ENCODE results near the gene PTTG2.
"Not testable (repeated sequence)": the region's sequence is repeated elsewhere in the genome, so short reads cannot be mapped to it uniquely, and the experiment has no call there.

The PTTG2 gene

GRCh38 chr4:37971202-37971601 is 11.0 kb downstream of the PTTG2 start:
- H3K9me3 ChIP-seq (ENCODE audit: insufficient read depth, low read depth, low read length) = 0 out of 2 replicates have a peak, but pooled peaks cover 6% of the 10 kb centered on the region
- H3K4me3 ChIP-seq (ENCODE audit: low read length, poor library complexity, severe bottlenecking) = no peak overlapping the region
- no peaks in the 10 kb centered on the region for H3K27me3 ChIP-seq (ENCODE audit: insufficient read depth, low read length, poor library complexity, severe bottlenecking)
- no peak overlapping the region for H3K9ac ChIP-seq (ENCODE audit: low read depth, low read length, poor library complexity, severe bottlenecking)
- H3K4me1 ChIP-seq (ENCODE audit: insufficient read depth, low read length, poor library complexity, severe bottlenecking) = no peaks in the 10 kb centered on the region
- H3F3A ChIP-seq (ENCODE audit: low read depth) = no peaks in the 10 kb centered on the region; the same call in 1 of the 2 replicates
- no peak overlapping the region for H2AFZ ChIP-seq (ENCODE audit: low read length)
- H3K79me2 ChIP-seq (ENCODE audit: insufficient read depth, low read length) = no peaks in the 10 kb centered on the region
- TF ChIP-seq EZH2phosphoT487 (IDR thresholded peaks at IDR 0.05; ENCODE audit: borderline replicate concordance) = no peak
- TF ChIP-seq, protein P1, sequence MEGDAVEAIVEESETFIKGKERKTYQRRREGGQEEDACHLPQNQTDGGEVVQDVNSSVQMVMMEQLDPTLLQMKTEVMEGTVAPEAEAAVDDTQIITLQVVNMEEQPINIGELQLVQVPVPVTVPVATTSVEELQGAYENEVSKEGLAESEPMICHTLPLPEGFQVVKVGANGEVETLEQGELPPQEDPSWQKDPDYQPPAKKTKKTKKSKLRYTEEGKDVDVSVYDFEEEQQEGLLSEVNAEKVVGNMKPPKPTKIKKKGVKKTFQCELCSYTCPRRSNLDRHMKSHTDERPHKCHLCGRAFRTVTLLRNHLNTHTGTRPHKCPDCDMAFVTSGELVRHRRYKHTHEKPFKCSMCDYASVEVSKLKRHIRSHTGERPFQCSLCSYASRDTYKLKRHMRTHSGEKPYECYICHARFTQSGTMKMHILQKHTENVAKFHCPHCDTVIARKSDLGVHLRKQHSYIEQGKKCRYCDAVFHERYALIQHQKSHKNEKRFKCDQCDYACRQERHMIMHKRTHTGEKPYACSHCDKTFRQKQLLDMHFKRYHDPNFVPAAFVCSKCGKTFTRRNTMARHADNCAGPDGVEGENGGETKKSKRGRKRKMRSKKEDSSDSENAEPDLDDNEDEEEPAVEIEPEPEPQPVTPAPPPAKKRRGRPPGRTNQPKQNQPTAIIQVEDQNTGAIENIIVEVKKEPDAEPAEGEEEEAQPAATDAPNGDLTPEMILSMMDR (conservative IDR thresholded peaks at IDR 0.05; ENCODE audit: low read length) = no peak
- H4K20me1 ChIP-seq (ENCODE audit: insufficient read depth, low read length, poor library complexity, severe bottlenecking) = no peaks in the 10 kb centered on the region
- no peaks in the 10 kb centered on the region for H3K36me3 ChIP-seq (ENCODE audit: insufficient read depth, low read length)
- no peaks in the 10 kb centered on the region for H3K9me2 ChIP-seq (replicated peaks; ENCODE audit: low read depth, low read length)
- H3K4me2 ChIP-seq (ENCODE audit: low read depth, low read length, poor library complexity, severe bottlenecking) = no peak overlapping the region

DNA sequence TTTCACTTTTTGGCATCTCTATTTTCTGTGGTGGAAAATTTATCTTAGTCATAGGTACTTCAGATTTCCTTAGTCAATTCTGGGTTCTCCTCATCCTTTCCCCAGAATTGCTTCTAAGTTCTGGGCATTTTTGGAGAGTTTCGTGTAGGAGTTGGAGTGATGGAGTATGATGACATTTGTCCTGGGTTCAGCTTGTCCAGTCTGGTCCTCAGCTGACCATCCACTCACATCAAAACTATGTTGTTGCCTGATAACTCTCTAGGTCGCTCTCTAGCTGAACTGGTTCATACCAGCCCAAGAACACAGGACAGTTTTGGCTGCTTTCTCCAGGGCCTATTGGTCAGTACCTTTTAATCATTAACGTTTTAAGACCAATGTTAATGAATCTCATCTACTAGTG is 13.2 kb downstream of the PTTG2 start:
- Histone ChIP-seq H4K20me1 (ENCODE audit: insufficient read depth, low read length, poor library complexity, severe bottlenecking) (peaks cover 5% of the 10 kb centered on the region), H3K9me2 (replicated peaks; ENCODE audit: low read depth, low read length) (no peaks in the 10 kb centered on the region), H3K9ac (ENCODE audit: low read depth, low read length, poor library complexity, severe bottlenecking) (no peak overlapping the region), H3K4me2 (ENCODE audit: low read depth, low read length, poor library complexity, severe bottlenecking) (no peak overlapping the region), H3K4me3 (ENCODE audit: low read length, poor library complexity, severe bottlenecking) (no peak overlapping the region), H3K4me1 (ENCODE audit: insufficient read depth, low read length, poor library complexity, severe bottlenecking) (peaks cover 11% of the 10 kb centered on the region), H3K79me2 (ENCODE audit: insufficient read depth, low read length) (peaks cover 5% of the 10 kb centered on the region), H3F3A (ENCODE audit: low read depth) (peaks cover 7% of the 10 kb centered on the region; the same call in 1 of the 2 replicates), H2AFZ (ENCODE audit: low read length) (no peak overlapping the region), H3K27me3 (ENCODE audit: insufficient read depth, low read length, poor library complexity, severe bottlenecking) (no peaks in the 10 kb centered on the region), H3K36me3 (ENCODE audit: insufficient read depth, low read length) (no peaks in the 10 kb centered on the region), H3K9me3 (ENCODE audit: insufficient read depth, low read depth, low read length) (0 out of 2 replicates have a peak, but pooled peaks cover 6% of the 10 kb centered on the region)
- TF ChIP-seq EZH2phosphoT487 (IDR thresholded peaks at IDR 0.05; ENCODE audit: borderline replicate concordance) = no peak
- TF ChIP-seq, protein P1 (conservative IDR thresholded peaks at IDR 0.05; ENCODE audit: low read length) = no peak

DNA sequence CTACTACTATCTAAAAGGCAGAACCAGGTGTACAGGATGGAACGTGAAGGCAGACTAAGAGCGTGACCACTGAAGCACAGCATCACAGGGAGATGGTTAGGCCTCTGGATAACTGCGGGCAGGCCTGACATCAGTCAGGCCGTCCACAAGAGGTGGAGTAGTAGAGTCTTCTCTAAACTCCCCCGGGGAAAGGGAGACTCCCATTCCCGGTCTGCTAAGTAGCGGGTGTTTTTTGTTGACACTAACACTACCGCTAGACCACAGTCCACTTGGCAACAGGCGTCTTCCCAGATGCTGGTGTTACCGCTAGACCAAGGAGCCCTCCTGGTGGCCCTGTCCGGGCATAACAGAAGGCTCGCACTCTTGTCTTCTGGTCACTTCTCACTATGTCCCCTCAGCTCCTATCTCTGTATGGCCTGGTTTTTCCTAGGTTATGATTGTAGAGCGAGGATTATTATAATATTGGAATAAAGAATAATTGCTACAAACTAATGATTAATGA is 15.2 kb downstream of the PTTG2 start:
- not testable (repeated sequence) for H3K9me2 ChIP-seq (replicated peaks; ENCODE audit: low read depth, low read length); H3K27me3 ChIP-seq (ENCODE audit: insufficient read depth, low read length, poor library complexity, severe bottlenecking); H3K9me3 ChIP-seq (ENCODE audit: insufficient read depth, low read depth, low read length); H3F3A ChIP-seq (ENCODE audit: low read depth); H3K4me3 ChIP-seq (ENCODE audit: low read length, poor library complexity, severe bottlenecking); H2AFZ ChIP-seq (ENCODE audit: low read length); H3K36me3 ChIP-seq (ENCODE audit: insufficient read depth, low read length); H4K20me1 ChIP-seq (ENCODE audit: insufficient read depth, low read length, poor library complexity, severe bottlenecking); H3K4me2 ChIP-seq (ENCODE audit: low read depth, low read length, poor library complexity, severe bottlenecking); H3K9ac ChIP-seq (ENCODE audit: low read depth, low read length, poor library complexity, severe bottlenecking)
- Histone ChIP-seq H3K79me2 (ENCODE audit: insufficient read depth, low read length) (peaks cover 21% of the 10 kb centered on the region), H3K4me1 (ENCODE audit: insufficient read depth, low read length, poor library complexity, severe bottlenecking) (peaks cover 16% of the 10 kb centered on the region)

- no peaks in the 10 kb centered on the region for H3K36me3 ChIP-seq (ENCODE audit: insufficient read depth, low read length)
- TF ChIP-seq, protein P1 (conservative IDR thresholded peaks at IDR 0.05; ENCODE audit: low read length) = no peak
- no peaks in the 10 kb centered on the region for H3K9me2 ChIP-seq (replicated peaks; ENCODE audit: low read depth, low read length)
- peaks cover 7% of the 10 kb centered on the region; the same call in 1 of the 2 replicates for H3F3A ChIP-seq (ENCODE audit: low read depth)
- H3K4me3 ChIP-seq (ENCODE audit: low read length, poor library complexity, severe bottlenecking) = peak overlapping the region; percentile 66
- peaks cover 26% of the 10 kb centered on the region for H3K79me2 ChIP-seq (ENCODE audit: insufficient read depth, low read length)
- H3K9me3 ChIP-seq (ENCODE audit: insufficient read depth, low read depth, low read length) = no peaks in the 10 kb centered on the region
- peaks cover 18% of the 10 kb centered on the region for H3K4me1 ChIP-seq (ENCODE audit: insufficient read depth, low read length, poor library complexity, severe bottlenecking)
- H4K20me1 ChIP-seq (ENCODE audit: insufficient read depth, low read length, poor library complexity, severe bottlenecking) = peaks cover 7% of the 10 kb centered on the region
- H3K4me2 ChIP-seq (ENCODE audit: low read depth, low read length, poor library complexity, severe bottlenecking) = peak overlapping the region; percentile 59
- peak overlapping the region; percentile 30 for H3K9ac ChIP-seq (ENCODE audit: low read depth, low read length, poor library complexity, severe bottlenecking)
- H2AFZ ChIP-seq (ENCODE audit: low read length) = peak overlapping the region; percentile 46; the same call in 1 of the 2 replicates
- H3K27me3 ChIP-seq (ENCODE audit: insufficient read depth, low read length, poor library complexity, severe bottlenecking) = no peaks in the 10 kb centered on the region
Observed at GRCh38 chr4:37976507-37976906, 16.3 kb downstream of the PTTG2 start.

Data from Loucy (cell line).